ENCODE data around the gene NOTCH1.

- TF ChIP-seq, protein P1, sequence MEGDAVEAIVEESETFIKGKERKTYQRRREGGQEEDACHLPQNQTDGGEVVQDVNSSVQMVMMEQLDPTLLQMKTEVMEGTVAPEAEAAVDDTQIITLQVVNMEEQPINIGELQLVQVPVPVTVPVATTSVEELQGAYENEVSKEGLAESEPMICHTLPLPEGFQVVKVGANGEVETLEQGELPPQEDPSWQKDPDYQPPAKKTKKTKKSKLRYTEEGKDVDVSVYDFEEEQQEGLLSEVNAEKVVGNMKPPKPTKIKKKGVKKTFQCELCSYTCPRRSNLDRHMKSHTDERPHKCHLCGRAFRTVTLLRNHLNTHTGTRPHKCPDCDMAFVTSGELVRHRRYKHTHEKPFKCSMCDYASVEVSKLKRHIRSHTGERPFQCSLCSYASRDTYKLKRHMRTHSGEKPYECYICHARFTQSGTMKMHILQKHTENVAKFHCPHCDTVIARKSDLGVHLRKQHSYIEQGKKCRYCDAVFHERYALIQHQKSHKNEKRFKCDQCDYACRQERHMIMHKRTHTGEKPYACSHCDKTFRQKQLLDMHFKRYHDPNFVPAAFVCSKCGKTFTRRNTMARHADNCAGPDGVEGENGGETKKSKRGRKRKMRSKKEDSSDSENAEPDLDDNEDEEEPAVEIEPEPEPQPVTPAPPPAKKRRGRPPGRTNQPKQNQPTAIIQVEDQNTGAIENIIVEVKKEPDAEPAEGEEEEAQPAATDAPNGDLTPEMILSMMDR (conservative IDR thresholded peaks at IDR 0.05): no peak
- TF ChIP-seq ZFX (IDR thresholded peaks at IDR 0.05): no peak
Measured at GRCh38 chr9:136494012-136494411, 51.8 kb downstream of the NOTCH1 start.

Measured in C4-2B (cell line).